ENCODE data around the gene LRRC27.

Gene LRRC27

GRCh38 chr10:132414402-132415016 lies 82.5 kb downstream of the LRRC27 start:
- no peak for DNase-seq (ENCODE audit: low spot score)

- no peak for DNase-seq (ENCODE audit: low spot score)
Measured at GRCh38 chr10:132415255-132415654, 83.3 kb downstream of the LRRC27 start.

- no peak for DNase-seq (ENCODE audit: low spot score)
Measured at GRCh38 chr10:132415956-132416355, 84.0 kb downstream of the LRRC27 start.

GRCh38 chr10:132416566-132417256 lies 84.7 kb downstream of the LRRC27 start:
- DNase-seq (ENCODE audit: low spot score), result no peak

DNA sequence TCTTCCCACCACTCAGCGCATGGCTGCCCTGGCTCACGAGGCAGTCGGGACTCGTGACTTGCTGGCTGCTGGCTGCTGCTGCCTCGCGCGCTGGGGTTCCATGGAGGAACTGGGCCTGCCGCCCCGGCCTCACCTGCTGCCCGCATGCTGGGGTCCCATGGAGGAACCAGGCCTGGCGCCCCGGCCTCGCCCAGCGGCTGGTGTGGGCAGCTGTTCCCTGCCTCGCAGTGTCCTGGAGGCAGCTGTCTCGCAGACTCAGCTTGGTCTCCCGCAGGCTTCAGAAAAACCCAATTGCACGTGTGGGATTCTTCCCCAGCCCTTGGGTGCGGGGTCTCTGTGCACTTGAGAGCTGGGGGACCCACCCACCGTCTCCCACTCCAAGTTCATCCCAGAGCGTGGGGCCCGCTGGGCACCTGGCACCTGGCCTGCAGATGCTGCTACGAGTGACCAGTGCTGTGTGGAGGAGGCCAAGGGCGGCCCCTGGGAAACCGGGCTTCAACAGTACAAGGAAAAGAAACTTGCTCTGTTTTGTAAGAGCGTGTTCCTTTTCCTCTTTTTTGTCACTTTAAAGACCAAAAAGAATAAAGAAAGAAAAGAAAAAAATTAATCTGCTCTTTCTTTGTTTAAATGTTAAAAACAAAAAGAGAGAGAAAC lies 85.4 kb downstream of the LRRC27 start:
- DNase-seq (ENCODE audit: low spot score), result no peak

GRCh38 chr10:132417957-132418441 lies 86.0 kb downstream of the LRRC27 start:
- DNase-seq (ENCODE audit: low spot score), result peak; percentile 63

DNA sequence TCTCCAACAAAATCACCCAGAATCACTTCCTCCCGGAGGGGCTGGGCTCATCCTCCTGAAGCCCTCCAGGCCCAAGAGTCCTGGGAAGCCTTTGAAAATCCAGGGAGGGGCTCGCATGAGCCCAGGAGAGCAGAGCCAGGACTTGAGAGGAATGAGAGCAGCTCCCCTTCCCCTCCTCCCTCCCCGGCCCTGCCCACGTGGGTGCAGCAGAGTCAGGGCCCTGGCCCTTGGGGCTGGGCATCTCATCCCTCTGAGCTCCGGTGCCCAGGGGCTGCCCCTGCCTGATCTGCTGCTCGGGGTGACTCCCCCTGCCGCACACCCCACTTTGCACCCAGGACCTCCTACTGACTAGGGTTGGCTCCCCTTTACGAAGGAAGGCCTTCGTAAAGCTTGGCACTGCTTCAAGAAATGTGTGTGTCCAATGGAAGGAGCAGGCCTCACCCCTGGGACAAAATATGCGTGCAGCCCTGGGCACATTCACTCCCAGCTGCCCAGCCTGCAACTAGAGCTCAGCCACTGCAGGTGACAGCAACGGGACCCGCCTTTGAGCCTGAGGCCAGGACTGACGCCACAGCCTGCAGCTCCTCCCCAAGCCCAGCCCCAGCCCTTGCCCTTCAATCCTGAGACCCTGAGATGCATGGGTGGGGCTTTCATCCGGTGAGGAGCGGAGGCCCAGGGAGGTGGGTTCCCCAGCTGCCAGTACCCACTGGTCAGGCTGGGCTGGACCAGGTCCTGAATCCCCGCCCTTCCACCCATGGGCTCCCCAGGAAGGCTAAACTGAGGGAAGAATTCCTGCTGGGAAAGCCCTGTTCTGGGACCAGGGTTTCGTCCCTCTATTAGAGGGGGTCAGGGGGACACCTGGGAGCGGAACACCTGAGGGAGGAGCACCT lies 86.8 kb downstream of the LRRC27 start:
- DNase-seq (ENCODE audit: low spot score), result peak; percentile 63

DNA sequence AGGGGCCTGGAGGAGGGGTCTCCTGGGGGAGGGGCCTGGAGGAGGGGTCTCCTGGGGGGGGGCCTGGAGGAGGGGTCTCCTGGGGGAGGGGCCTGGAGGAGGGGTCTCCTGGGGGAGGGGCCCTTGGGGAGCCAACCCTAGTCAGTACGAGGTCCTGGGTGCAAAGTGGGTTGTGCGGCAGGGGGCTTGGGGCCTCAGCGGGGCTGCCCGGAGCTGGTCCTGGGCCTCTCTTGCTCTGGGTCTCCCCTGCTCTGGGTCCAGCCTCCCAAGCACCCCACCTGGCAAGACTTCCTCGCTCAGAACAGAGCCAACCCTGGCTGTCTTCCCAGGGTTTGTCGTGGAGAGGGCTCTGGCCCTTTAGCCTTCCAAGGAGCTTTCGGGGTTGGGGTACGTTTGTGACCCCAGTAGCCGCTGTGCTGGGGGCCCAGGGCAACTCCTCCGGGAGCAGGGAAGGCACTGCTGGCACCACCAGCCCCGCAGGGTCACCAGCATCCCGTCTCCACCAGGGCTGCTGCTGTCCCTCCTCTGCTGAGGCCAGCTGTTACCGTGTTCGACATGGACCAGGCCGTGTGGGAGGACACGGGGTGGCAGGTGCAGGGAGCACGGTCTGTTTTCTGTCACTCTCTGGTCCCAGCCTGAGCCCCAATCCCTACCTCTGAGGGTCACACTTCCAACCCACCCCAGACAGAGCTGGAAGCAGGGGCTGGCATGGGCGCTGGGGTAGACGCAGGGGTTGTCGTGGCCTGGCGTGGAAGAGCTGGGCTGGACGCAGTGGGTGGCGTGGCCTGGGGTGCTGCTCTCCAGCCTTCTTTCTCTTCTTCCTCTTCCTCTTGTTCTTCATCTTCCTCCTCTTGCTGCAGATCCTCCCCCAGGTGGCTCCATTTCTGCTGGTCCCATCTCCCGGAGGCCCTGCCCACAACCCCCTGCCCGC lies 87.8 kb downstream of the LRRC27 start:
- no peak for DNase-seq (ENCODE audit: low spot score)

- no peak for DNase-seq (ENCODE audit: low spot score)
Measured at GRCh38 chr10:132420469-132420980, 88.5 kb downstream of the LRRC27 start.

DNA sequence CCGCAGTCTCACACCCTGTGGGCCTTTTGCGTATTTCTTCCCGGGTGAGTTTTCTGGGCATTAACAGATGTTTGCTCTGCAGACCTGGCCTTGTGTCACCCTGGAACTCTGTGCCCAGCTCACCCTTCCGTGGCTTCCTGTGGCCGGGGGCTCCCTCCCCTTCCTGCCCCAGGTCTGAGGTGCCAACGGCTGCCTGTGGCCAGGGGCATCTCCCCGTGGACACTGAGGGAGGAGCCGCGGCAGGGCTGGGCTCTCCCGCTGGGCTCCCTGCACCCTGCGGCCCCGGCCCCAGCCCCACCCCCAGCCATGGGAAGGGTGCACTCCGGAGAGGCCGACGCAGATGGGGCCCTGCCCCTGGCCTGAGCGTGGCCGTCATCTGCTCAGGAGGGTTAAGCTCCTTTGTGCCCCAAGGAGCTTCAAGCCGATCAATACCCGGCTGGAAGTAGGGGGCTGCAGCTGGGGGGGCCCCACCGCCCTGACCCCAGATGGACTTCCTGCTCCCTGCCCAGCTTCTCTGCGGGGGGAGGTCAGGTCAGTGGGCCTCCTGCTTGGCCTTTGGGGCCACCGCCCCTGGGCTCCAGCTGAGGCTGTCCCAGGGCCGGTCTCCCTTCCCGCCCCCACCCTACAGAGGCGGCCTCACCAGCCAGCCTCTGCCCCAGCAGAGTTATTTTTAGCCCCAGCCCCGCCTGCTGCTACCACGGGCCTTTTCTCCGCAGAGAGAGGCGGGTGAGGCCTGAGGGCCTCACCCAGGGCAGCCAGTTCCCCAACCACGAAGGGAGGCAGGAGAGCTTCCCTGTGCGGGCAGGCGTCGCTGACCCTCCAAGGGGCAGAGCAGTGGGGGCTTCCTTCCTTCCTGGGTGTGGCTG lies 89.2 kb downstream of the LRRC27 start:
- peak; percentile 65 for DNase-seq (ENCODE audit: low spot score)

DNA sequence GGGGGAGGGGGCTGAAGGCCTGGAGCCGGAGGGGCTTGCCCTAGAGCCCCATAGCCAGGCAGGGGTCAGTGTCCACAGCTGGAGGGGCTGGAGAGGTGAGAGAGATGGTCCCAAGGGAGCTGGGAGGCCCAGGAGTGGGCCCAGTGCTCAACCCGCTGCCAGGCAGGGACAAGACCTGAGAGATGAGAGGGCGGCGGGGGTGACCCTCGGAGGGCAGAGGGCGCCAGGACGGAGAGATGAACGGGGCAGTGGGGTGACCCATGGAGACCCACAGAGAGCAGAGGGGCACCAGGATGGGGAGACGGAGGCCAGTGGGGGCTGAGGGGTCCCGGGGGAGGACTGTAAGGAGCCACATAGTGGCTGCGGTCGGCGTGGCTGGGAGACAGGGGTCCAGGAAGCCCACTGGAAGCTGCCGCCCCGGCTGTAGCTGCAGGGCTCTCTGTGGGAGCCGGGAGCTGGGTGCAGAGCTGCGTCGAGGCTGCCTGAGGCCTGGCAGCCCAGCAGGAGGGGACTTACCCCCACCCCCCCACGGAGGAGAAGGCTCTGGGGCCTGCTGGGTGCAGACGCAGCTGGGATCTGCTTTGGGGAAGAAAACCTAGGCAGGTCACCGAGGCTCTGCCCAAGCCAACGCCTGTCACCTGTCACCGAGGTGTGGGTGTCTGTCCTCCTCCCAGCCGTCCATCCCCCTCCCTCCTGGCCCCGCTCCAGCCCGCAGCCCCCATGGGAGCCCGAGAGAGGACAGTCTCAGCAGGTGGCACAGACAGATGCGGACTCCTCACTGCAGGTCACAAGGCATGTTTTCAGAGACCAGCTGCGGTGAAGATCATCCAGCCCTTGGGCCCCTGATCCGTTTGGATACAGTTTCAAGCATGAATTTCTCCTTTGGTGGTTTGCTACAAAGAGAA lies 90.1 kb downstream of the LRRC27 start:
- DNase-seq (ENCODE audit: low spot score), result no peak

DNA sequence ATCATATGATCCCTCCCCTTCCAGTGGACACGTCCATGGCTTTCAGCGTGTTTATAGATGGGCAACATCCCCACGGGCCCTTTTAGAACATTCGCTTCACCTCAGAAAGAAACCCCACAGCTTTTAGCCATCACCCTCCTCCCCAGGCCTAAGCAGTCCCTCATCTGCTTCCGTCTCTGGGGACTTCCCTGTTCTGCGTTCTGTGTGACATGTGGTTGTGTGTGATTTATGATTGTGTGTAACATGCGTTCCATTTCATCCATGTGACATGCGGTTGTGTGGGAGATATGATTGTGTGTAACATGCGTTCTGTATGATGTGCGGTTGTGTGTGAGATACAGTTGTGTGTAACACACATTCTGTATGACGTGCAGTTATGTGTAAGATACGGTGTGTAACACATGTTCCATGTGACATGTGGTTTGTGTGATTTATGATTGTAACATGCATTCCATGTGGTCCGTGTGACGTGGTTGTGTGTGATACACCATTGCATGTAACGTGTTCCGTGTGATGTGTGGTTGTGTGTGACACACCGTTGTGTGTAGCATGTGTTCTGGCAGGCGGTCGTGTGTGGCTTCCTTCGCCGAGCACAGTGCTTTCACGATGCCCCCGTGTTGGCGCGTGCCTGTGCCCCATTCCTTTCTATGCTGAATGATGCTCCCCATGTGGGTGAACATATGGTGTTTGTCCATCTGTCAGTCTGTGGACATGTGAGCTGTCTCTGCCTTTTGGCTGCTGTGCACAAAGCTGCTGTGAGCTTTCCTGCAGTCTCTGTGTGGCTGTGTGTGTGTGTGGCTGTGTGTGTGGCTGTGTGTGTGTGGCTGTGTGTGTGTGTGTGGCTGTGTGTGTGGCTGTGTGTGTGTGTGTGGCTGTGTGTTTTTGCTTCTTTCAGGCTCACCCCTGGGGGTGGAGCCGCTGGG lies 91.2 kb downstream of the LRRC27 start:
- DNase-seq (ENCODE audit: low spot score), result no peak

DNA sequence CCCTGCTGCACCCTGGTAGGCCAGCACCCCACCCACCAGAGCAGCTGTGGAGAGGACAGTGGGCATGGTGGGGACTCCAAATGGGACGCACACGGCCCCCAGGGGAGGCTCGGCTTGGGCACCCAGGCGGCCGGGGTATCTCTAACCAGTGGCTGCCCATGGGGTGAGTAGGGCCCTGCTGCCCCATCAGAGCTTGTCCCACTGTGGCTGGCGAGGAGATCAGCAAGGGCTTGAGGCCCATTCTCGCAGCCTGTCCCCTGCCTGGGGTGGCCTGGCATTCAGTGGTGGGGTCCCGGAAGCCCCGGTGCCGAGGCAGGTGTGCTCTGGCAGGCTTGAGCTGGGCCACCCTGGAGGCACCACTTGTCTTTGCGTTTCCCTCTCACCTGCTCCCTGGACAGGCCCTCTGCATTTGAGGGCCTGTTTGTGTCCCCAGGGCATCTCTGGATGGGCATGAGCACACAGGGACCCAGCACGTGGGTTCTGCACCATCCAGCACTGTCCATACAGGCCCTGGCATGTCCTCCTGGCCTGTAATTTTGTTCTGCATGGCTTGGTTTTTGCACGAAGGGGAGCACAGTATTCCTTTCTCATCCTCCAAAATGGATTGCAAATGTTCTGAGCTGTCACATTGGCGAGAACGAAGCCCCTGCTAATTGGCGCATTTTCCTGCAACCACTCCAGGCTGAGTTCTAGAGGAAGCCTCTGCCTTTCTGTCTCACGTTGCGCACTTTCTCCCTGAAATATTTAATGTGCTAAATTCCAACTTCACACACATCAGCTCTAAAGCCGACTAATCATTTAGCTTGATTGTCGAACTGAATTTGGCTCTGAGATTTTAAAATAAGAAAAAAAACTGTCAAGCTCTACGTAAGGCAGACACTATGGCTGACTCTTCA lies 92.2 kb downstream of the LRRC27 start:
- no peak for DNase-seq (ENCODE audit: low spot score)

DNA sequence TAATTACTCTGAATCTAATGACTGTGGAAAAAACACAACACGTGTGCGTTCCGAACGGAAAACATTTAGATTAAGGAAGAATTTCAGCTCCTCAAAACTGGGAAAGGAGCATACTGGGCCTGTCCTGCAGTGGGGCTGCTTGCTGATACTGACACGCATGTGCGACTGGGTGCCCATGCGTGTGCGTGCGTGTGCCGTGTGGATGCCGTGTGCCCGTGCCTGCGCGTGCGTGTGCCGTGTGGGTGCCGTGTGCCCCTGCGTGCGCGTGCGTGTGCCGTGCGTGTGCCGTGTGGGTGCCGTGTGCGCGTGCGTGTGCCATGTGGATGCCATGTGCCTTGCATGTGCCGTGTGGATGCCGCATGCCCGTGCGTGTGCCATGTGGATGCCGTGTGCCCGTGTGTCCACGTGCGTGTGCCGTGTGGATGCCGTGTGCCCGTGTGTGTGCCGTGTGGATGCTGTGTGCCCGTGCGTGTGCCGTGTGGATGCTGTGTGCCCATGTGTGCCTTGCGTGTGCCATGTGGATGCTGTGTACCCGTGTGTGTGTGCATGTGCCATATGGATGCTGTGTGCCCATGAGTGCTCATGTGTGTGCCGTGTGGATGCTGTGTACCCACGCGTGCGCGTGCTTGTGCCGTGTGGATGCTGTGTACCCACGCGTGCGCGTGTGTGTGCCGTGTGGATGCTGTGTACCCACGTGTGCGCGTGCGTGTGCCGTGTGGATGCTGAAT lies 93.2 kb downstream of the LRRC27 start:
- no peak for DNase-seq (ENCODE audit: low spot score)

DNA sequence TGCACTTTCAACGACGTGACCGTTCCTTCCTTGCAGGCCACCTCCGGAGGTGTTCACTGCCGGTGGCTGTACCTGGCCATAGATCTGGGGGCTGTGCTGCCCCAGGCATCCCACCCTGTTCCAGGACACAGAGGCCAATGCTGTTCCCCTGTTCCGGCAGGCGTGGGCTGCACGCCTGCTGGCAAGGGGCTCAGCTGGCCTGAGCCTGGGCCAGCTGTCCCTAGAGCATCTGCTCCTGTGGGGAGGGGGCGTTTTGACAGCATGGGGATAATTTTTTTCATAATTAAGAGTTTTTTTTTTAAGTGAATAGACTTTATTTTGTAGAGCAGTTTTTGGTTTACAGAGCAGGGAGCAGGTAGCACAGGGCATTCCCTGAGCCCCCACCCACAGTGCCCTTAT lies 93.8 kb downstream of the LRRC27 start:
- no peak for DNase-seq (ENCODE audit: low spot score)
